CD14-positive monocyte (primary cell): ENCODE results near the gene MLIP. TPM values are rescaled to one million over a fixed set of nuclear protein-coding genes. Genes with fewer than 3 reads are reported as not detected.

Source experiments
- DNase-seq, 3 donors: peaks; one replicate each; pipeline ENCODE4 v3.0.0-alpha.2; 2011 to 2022
- H2AFZ ChIP-seq: 2 replicates; pipeline ENCODE4 v1.6.0; 2012; ENCODE audit warnings: mild to moderate bottlenecking, low read depth, low read length, inconsistent platforms; ENCODE audit not compliant: insufficient read depth, poor library complexity, severe bottlenecking
- H3K27ac ChIP-seq, 2 donors: 1 replicate in 1 of 2; 2 replicates in 1 of 2; pipeline ENCODE4 v1.5.1; 2012 to 2013; ENCODE audit warnings: low read length in 2 of 2, control low read depth in 1 of 2, inconsistent platforms in 1 of 2, low read depth in 1 of 2, mild to moderate bottlenecking in 1 of 2
- H3K27me3 ChIP-seq, 2 donors: one replicate each; pipeline versions ENCODE4 v1.6.0 to v1.6.1; 2011 to 2013; ENCODE audit warnings: low read length in 2 of 2; ENCODE audit not compliant: control insufficient read depth in 2 of 2, insufficient read depth in 2 of 2
- H3K36me3 ChIP-seq, 2 donors: replicated peaks in 1 of 2; 1 replicate in 1 of 2; 2 replicates in 1 of 2; pipeline versions ENCODE4 v1.5.1 to v1.6.1; 2012 to 2013; ENCODE audit warnings: low read length in 2 of 2, control low read depth in 1 of 2, inconsistent platforms in 1 of 2, mild to moderate bottlenecking in 1 of 2; ENCODE audit not compliant: insufficient read depth in 2 of 2, control insufficient read depth in 1 of 2
- H3K4me1 ChIP-seq, 2 donors: 1 replicate in 1 of 2; 2 replicates in 1 of 2; pipeline versions ENCODE4 v1.5.1 to v1.6.1; 2012 to 2013; ENCODE audit warnings: low read length in 2 of 2, control low read depth in 1 of 2, inconsistent platforms in 1 of 2, mild to moderate bottlenecking in 1 of 2, moderate library complexity in 1 of 2; ENCODE audit not compliant: insufficient read depth in 2 of 2, control insufficient read depth in 1 of 2
- H3K4me2 ChIP-seq: replicated peaks from 2 replicates; pipeline ENCODE3; 2012; ENCODE audit warnings: low read length, moderate library complexity, mild to moderate bottlenecking; ENCODE audit not compliant: poor library complexity, severe bottlenecking; ENCODE audit errors: extremely low read depth
- H3K4me3 ChIP-seq, 3 experiments: fragments of 200-600 bp in 1 of 3; sonication (generic) in 1 of 3; replicated peaks in 1 of 3; 1 replicate in 2 of 3; 2 replicates in 1 of 3; pipeline ENCODE4 v1.5.1; 2011 to 2013; ENCODE audit warnings: low read length in 3 of 3, mild to moderate bottlenecking in 3 of 3, control low read depth in 2 of 3, low read depth in 2 of 3, inconsistent platforms in 1 of 3, moderate library complexity in 1 of 3
- H3K79me2 ChIP-seq: 2 replicates; pipeline ENCODE4 v1.6.0; 2012; ENCODE audit warnings: mild to moderate bottlenecking, control low read depth, inconsistent platforms, low read length, moderate library complexity; ENCODE audit not compliant: insufficient read depth
- H3K9ac ChIP-seq: 2 replicates; pipeline ENCODE4 v1.6.0; 2017; ENCODE audit warnings: low read length, mild to moderate bottlenecking; ENCODE audit not compliant: insufficient read depth, poor library complexity, severe bottlenecking
- H3K9me3 ChIP-seq, 2 donors: replicated peaks in 1 of 2; 1 replicate in 1 of 2; 2 replicates in 1 of 2; pipeline versions ENCODE4 v1.5.1 to v1.6.1; 2012 to 2013; ENCODE audit warnings: low read length in 2 of 2, control low read depth in 1 of 2; ENCODE audit not compliant: control insufficient read depth in 1 of 2, insufficient read depth in 1 of 2
- H4K20me1 ChIP-seq: 2 replicates; pipeline ENCODE4 v1.6.0; 2012; ENCODE audit warnings: mild to moderate bottlenecking, low read length, control low read depth, moderate library complexity; ENCODE audit not compliant: insufficient read depth
- H3K27ac Mint-ChIP-seq, 7 donors: one replicate each; pipeline ENCODE4 v1.8.0; 2020; ENCODE audit warnings: mild to moderate bottlenecking in 7 of 7, mixed read lengths in 7 of 7, moderate library complexity in 6 of 7, inconsistent platforms in 2 of 7
- H3K27me3 Mint-ChIP-seq, 3 donors: one replicate each; pipeline ENCODE4 v1.8.0; 2021 to 2022; ENCODE audit warnings: low read depth in 3 of 3, mild to moderate bottlenecking in 3 of 3, mixed read lengths in 3 of 3, moderate library complexity in 3 of 3, inconsistent platforms in 1 of 3
- H3K36me3 Mint-ChIP-seq, 2 donors: one replicate each; pipeline ENCODE4 v1.8.0; 2020; ENCODE audit warnings: mixed read lengths in 2 of 2, inconsistent platforms in 1 of 2, mild to moderate bottlenecking in 1 of 2
- H3K4me1 Mint-ChIP-seq: one replicate; pipeline ENCODE4 v1.8.0; 2020; ENCODE audit warnings: mild to moderate bottlenecking, mixed read lengths
- H3K4me3 Mint-ChIP-seq, 2 donors: one replicate each; pipeline ENCODE4 v1.8.0; 2020; ENCODE audit warnings: mild to moderate bottlenecking in 2 of 2, mixed read lengths in 2 of 2, moderate library complexity in 1 of 2
- H3K9me3 Mint-ChIP-seq, 7 donors: one replicate each; pipeline ENCODE4 v1.8.0; 2020 to 2022; ENCODE audit warnings: mixed read lengths in 7 of 7, mild to moderate bottlenecking in 6 of 7, moderate library complexity in 6 of 7, inconsistent platforms in 2 of 7
- CTCF ChIP-seq: fragments of 200-600 bp; IDR thresholded peaks from one replicate; pipeline ENCODE4 v1.8.0; 2022; ENCODE audit warnings: antibody characterized with exemption, mild to moderate bottlenecking
- WGBS: methylation state at CpG from one replicate; pipeline ENCODE4 v1.1.5; 2013; ENCODE audit warnings: missing lambda C conversion rate; ENCODE audit not compliant: insufficient coverage; 5-methylcytosine and 5-hydroxymethylcytosine counted together
- intact Hi-C, 2 donors: fragments of 100-400 bp; cut with micrococcal nuclease; formaldehyde crosslinking; loops; one replicate each; pipeline versions ENCODE4 v1.15.0 to v1.15.1; 2023
- polyA plus RNA-seq, 3 donors: library from polyadenylated mRNA; depleted of rRNA in 1 of 3; unstranded in 2 of 3; stranded (reverse) in 1 of 3; fragments of 300-500 nt in 2 of 3; fragments of >200 nt in 1 of 3; fragmentation: Illumina TruSeq in 2 of 3; gene quantifications; 1 replicate in 2 of 3; 2 replicates in 1 of 3; pipeline ENCODE4 v1.2.3, GENCODE V29; 2012 to 2021

MLIP gene
- polyA plus RNA-seq, 3 donors: not detected

- Mint-ChIP-seq H3K36me3 (no peaks in the 10 kb centered on the region), H3K4me1 (no peaks in the 10 kb centered on the region), H3K27me3 (peaks cover 0 to 3% (median 0%) of the 10 kb centered on the region in 3 donors), H3K27ac (no peak overlapping the region), H3K4me3 (no peak overlapping the region), H3K9me3 (peaks cover 0 to 4% (median 0%) of the 10 kb centered on the region in 7 donors)
- 88% methylated on average over 1 of the region's 3 CpGs for WGBS
- no peak overlapping the region for H3K27ac ChIP-seq
- H3K9me3 ChIP-seq: no peaks in the 10 kb centered on the region
- H3K4me2 ChIP-seq: no peak overlapping the region
- H4K20me1 ChIP-seq: no peaks in the 10 kb centered on the region
- no peaks in the 10 kb centered on the region for H3K36me3 ChIP-seq
- intact Hi-C loops: no loop called here
- no peaks in the 10 kb centered on the region for H3K27me3 ChIP-seq
- no peak overlapping the region for H2AFZ ChIP-seq
- no peak for TF ChIP-seq CTCF
- no peak overlapping the region for H3K9ac ChIP-seq
- no peak for DNase-seq
- no peaks in the 10 kb centered on the region for H3K79me2 ChIP-seq
- no peaks in the 10 kb centered on the region for H3K4me1 ChIP-seq
- no peak overlapping the region for H3K4me3 ChIP-seq
These were observed 21.9 kb downstream of the MLIP start for GRCh38 chr6:54133186-54133585.

GRCh38 chr6:54134935-54135334 is 23.7 kb downstream of the MLIP start:
- no peak overlapping the region for H3K27ac Mint-ChIP-seq
- Histone ChIP-seq H3K79me2 (no peaks in the 10 kb centered on the region), H3K4me3 (no peak overlapping the region), H2AFZ (no peak overlapping the region), H3K9ac (no peak overlapping the region), H3K4me2 (no peak overlapping the region), H3K36me3 (no peaks in the 10 kb centered on the region), H3K4me1 (no peaks in the 10 kb centered on the region), H3K9me3 (no peaks in the 10 kb centered on the region), H4K20me1 (no peaks in the 10 kb centered on the region), H3K27ac (no peak overlapping the region), H3K27me3 (no peaks in the 10 kb centered on the region)
- peaks cover 0 to 4% (median 0%) of the 10 kb centered on the region in 7 donors for H3K9me3 Mint-ChIP-seq
- WGBS: no CpG with 5 or more reads among the region's 2 CpGs
- DNase-seq: no peak
- peaks cover 0 to 3% (median 0%) of the 10 kb centered on the region in 3 donors for H3K27me3 Mint-ChIP-seq
- intact Hi-C loops: no loop called here
- H3K36me3 Mint-ChIP-seq: no peaks in the 10 kb centered on the region
- no peaks in the 10 kb centered on the region for H3K4me1 Mint-ChIP-seq
- TF ChIP-seq CTCF: no peak
- no peak overlapping the region for H3K4me3 Mint-ChIP-seq
